IgD-negative memory B cell (primary cell): ENCODE data around the gene ZNF70. TPM values are rescaled to one million over a fixed set of nuclear protein-coding genes. Genes with fewer than 3 reads are reported as not detected.

Source experiments
- H3K27ac Mint-ChIP-seq, 3 donors: one replicate each; pipeline ENCODE4 v1.8.0; 2020 to 2022; ENCODE audit warnings: mild to moderate bottlenecking in 3 of 3, mixed read lengths in 3 of 3, moderate library complexity in 1 of 3
- H3K27me3 Mint-ChIP-seq: one replicate; pipeline ENCODE4 v1.8.0; 2021; ENCODE audit warnings: mixed read lengths
- H3K36me3 Mint-ChIP-seq: one replicate; pipeline ENCODE4 v1.8.0; 2020; ENCODE audit warnings: mild to moderate bottlenecking, mixed read lengths
- H3K4me1 Mint-ChIP-seq, 3 donors: one replicate each; pipeline ENCODE4 v1.8.0; 2020 to 2022; ENCODE audit warnings: mixed read lengths in 3 of 3, mild to moderate bottlenecking in 1 of 3
- H3K4me3 Mint-ChIP-seq, 4 donors: one replicate each; pipeline ENCODE4 v1.8.0; 2020 to 2022; ENCODE audit warnings: mild to moderate bottlenecking in 4 of 4, mixed read lengths in 4 of 4, moderate library complexity in 3 of 4
- H3K9me3 Mint-ChIP-seq, 3 donors: one replicate each; pipeline ENCODE4 v1.8.0; 2020 to 2021; ENCODE audit warnings: mixed read lengths in 3 of 3, mild to moderate bottlenecking in 1 of 3
- polyA plus RNA-seq: library from polyadenylated mRNA; unstranded; fragments of 300-500 nt; fragmentation: Illumina TruSeq; gene quantifications from one replicate; pipeline ENCODE4 v1.2.3, GENCODE V29; 2021

The ZNF70 gene
- polyA plus RNA-seq, 1 donor from 2014 or later = 0.20 TPM

DNA sequence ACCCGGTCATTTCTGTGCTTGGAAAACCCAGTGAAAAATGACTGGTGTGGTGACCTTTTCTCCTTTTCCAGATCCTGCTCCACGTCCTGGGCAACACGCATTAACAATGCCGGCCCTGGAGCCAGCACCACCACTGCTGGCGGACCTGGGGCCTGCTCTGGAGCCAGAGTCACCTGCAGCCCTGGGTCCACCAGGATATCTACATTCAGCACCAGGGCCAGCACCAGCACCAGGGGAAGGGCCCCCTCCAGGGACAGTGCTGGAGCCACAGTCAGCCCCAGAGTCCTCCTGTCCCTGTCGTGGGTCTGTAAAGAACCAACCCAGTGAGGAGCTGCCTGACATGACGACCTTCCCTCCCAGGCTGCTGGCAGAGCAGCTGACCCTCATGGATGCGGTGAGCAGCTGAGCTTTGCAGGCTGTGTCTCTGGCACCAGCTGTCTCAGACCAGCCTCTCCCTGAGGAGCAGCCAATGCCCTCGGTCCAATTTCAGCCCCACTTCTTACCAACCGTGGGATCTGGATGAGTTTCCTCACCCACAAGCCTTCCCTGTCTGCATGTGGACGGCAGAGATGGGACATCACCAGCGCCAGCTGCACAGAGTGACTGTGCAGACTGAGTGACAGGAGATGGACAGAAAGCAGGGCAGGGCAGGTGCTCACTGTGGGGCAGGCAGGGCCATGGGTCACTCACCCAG is 58.2 kb downstream of the ZNF70 start:
- no peak overlapping the region for H3K4me3 Mint-ChIP-seq

DNA sequence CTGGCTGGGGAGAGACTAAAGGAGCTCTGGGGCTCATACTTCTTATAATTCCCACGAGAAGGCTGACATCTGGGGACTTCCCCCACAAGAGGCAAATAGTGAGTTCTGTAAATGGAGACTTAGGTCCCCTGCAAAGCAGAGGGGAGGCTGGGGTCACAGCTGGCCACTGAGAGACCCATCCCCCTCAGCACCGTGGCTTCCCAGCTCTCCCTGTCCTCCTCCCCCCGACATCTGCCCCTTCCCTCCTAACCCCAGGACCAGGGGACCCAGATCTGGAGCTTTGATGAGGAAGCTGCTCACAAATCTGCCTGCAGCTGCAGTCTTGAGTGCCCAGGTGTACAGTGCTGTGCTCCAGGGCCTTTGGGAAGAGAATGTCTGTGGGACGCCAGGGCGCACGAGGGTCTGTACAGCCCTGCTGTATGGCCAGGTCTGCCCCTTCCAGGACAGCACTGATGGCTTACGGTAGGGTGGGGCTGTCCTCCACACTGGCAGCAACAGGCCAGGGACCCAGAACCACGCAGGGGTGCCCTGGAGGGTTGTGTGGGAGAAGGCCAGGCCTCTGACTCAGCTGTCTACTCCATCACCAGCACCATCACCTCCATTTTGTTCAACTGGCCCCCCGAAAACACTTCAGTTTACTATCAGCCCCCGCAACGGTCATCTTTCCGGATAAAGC is 59.0 kb downstream of the ZNF70 start:
- H3K9me3 Mint-ChIP-seq = no peaks in the 10 kb centered on the region
- H3K4me3 Mint-ChIP-seq = peak overlapping the region in 1 of 4 donors; percentile 60
- H3K36me3 Mint-ChIP-seq = peaks cover 4% of the 10 kb centered on the region
- no peaks in the 10 kb centered on the region for H3K27me3 Mint-ChIP-seq
- H3K4me1 Mint-ChIP-seq = peaks cover 10 to 20% (median 14%) of the 10 kb centered on the region in 3 donors
- H3K27ac Mint-ChIP-seq = peak overlapping the region in 2 of 3 donors; percentile 23 to 25

More for the DNA sequence above, 58.2 kb downstream of the ZNF70 start:
- peak overlapping the region; percentile 16 to 64 (median 60) for H3K27ac Mint-ChIP-seq
- H3K27me3 Mint-ChIP-seq = no peaks in the 10 kb centered on the region
- H3K36me3 Mint-ChIP-seq = peaks cover 4% of the 10 kb centered on the region
- H3K9me3 Mint-ChIP-seq = no peaks in the 10 kb centered on the region
- peaks cover 10 to 20% (median 14%) of the 10 kb centered on the region in 3 donors for H3K4me1 Mint-ChIP-seq

DNA sequence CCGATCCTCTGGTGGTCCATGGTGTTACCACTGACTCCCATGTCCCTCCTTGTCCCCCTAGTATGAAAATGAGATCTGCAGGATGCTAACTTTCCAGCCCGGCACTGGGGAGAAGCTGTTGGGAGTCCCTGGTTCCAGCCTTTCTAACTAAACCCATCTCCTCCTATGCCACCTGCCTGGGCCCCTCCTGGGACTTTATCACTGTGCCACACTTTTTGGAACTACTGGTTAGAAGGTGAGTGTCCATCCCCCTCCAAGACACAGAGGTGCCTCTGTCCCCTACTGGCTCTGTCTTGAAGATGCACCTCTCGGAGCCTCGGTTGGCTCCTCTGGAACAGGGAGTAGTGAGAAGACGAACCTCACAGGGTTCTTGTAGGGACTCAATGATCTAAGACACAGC is 60.2 kb downstream of the ZNF70 start, which contains the start of gene RGL4:
Gene RGL4, plus strand, starts transcription at position 301 of the 400 bp plus-strand sequence. CDS start 1,018 bp downstream, outside the sequence.
- Mint-ChIP-seq H3K4me1 (peaks cover 1 to 9% (median 4%) of the 10 kb centered on the region in 3 donors), H3K9me3 (no peaks in the 10 kb centered on the region), H3K36me3 (peaks cover 4% of the 10 kb centered on the region), H3K27me3 (no peaks in the 10 kb centered on the region), H3K27ac (peak within 1 kb of the TSS in 1 of 3 donors; percentile 25), H3K4me3 (peak within 1 kb of the TSS in 1 of 4 donors; percentile 60)

DNA sequence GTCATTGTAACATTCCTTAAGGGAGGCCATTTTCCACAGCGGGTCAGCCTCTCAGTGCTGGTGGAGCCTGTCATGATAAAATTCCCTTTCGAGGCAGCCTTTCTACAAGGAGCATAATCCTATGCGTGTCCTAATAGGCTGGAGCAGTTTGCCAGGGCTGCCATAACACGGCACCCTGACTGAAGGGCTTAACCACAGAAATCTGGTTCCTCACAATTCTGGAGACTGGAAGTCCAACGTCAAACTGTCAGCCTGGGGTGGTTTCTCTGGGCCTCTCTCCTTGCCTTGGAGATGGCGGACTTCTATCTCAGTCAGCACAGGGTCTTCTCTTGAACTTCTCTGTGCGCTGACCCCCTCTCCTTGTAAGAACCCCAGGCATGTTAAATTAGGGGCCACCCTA is 61.5 kb downstream of the ZNF70 start:
- Mint-ChIP-seq H3K36me3 (peaks cover 4% of the 10 kb centered on the region), H3K9me3 (no peaks in the 10 kb centered on the region), H3K27ac (no peak overlapping the region), H3K4me1 (no peaks in the 10 kb centered on the region), H3K4me3 (no peak overlapping the region), H3K27me3 (no peaks in the 10 kb centered on the region)

Other genes with a start within 250 kb of the ZNF70 start
- gene IGLL1, start 170.8 kb downstream of the ZNF70 start, polyA plus RNA-seq = not detected
- gene DRICH1, start 118.8 kb downstream of the ZNF70 start, polyA plus RNA-seq = not detected
- 3.7 TPM for gene RGL4, start 60.1 kb downstream of the ZNF70 start, polyA plus RNA-seq
- 1,081 TPM for gene VPREB3, start 3.3 kb upstream of the ZNF70 start, polyA plus RNA-seq
- gene C22orf15, start 11.9 kb upstream of the ZNF70 start, polyA plus RNA-seq = not detected
- 70.6 TPM for gene CHCHD10, start 16.9 kb upstream of the ZNF70 start, polyA plus RNA-seq
- 6.6 TPM for gene MMP11, start 21.7 kb upstream of the ZNF70 start, polyA plus RNA-seq
- gene SMARCB1, start 35.9 kb upstream of the ZNF70 start, polyA plus RNA-seq = 117 TPM
- gene DERL3, start 87.9 kb upstream of the ZNF70 start, polyA plus RNA-seq = 49.4 TPM
- gene SLC2A11, start 106.8 kb upstream of the ZNF70 start, polyA plus RNA-seq = 20.7 TPM
- 1,216 TPM for gene MIF, start 143.3 kb upstream of the ZNF70 start, polyA plus RNA-seq
- gene GSTT2B, start 210.1 kb upstream of the ZNF70 start, polyA plus RNA-seq = not detected
- 1.7 TPM for gene DDTL, start 215.8 kb upstream of the ZNF70 start, polyA plus RNA-seq
- gene DDT, start 223.3 kb upstream of the ZNF70 start, polyA plus RNA-seq = 158 TPM
- not detected for gene GSTT2, start 229.0 kb upstream of the ZNF70 start, polyA plus RNA-seq